Ishikawa (cell line): Measurements from ENCODE around the gene CERS5.

Experiments
- CEBPB ChIP-seq: IDR thresholded peaks from 2 replicates; pipeline ENCODE4 v1.6.1; 2012
- CREB1 ChIP-seq: IDR thresholded peaks from 2 replicates; pipeline ENCODE4 v1.6.1; 2012; ENCODE audit warnings: low read depth
- EGR1 ChIP-seq: IDR thresholded peaks from 2 replicates; pipeline ENCODE4 v1.6.1; 2012
- EP300 ChIP-seq: IDR thresholded peaks from 2 replicates; pipeline ENCODE4 v1.6.1; 2012; ENCODE audit warnings: borderline replicate concordance
- FOXM1 ChIP-seq: IDR thresholded peaks from 2 replicates; pipeline ENCODE4 v1.6.1; 2012; ENCODE audit warnings: low read depth, borderline replicate concordance
- MAX ChIP-seq: IDR thresholded peaks from 2 replicates; pipeline ENCODE4 v1.6.1; 2012
- NFIC ChIP-seq: IDR thresholded peaks from 2 replicates; pipeline ENCODE4 v1.6.1; 2012
- RAD21 ChIP-seq: IDR thresholded peaks from 2 replicates; pipeline ENCODE4 v1.6.1; 2012; ENCODE audit warnings: low read depth
- REST ChIP-seq: IDR thresholded peaks from 2 replicates; pipeline ENCODE4 v1.6.1; 2012; ENCODE audit warnings: low read depth, mild to moderate bottlenecking
- TAF1 ChIP-seq: IDR thresholded peaks from 2 replicates; pipeline ENCODE4 v1.6.1; 2012; ENCODE audit warnings: low read depth, mild to moderate bottlenecking
- TCF12 ChIP-seq: IDR thresholded peaks from 2 replicates; pipeline ENCODE4 v1.6.1; 2012; ENCODE audit warnings: low read depth
- TEAD4 ChIP-seq: IDR thresholded peaks from 2 replicates; pipeline ENCODE4 v1.6.1; 2012
- USF1 ChIP-seq: IDR thresholded peaks from 2 replicates; pipeline ENCODE4 v1.6.1; 2012
- YY1 ChIP-seq: IDR thresholded peaks from 2 replicates; pipeline ENCODE4 v1.6.1; 2012; ENCODE audit warnings: low read depth
- ZBTB7A ChIP-seq: IDR thresholded peaks from 2 replicates; pipeline ENCODE4 v1.6.1; 2012; ENCODE audit warnings: low read depth

Gene CERS5

GRCh38 chr12:50132505-50133135 is 34.5 kb downstream of the CERS5 start:
- TF ChIP-seq USF1 (no peak), YY1 (no peak), TAF1 (no peak), REST (no peak), MAX (no peak), RAD21 (peak; percentile 67)

- no peak for TF ChIP-seq EP300
- TF ChIP-seq MAX, result no peak
- no peak for TF ChIP-seq NFIC
- no peak for TF ChIP-seq REST
- TF ChIP-seq CEBPB, result no peak
- TF ChIP-seq USF1, result no peak
- no peak for TF ChIP-seq EGR1
- TF ChIP-seq TCF12, result no peak
- TF ChIP-seq ZBTB7A, result no peak
- no peak for TF ChIP-seq TAF1
- TF ChIP-seq YY1, result no peak
- no peak for TF ChIP-seq FOXM1
Measured at GRCh38 chr12:50129290-50129689, 37.9 kb downstream of the CERS5 start.

- TF ChIP-seq TAF1, result no peak
- TF ChIP-seq USF1, result no peak
- no peak for TF ChIP-seq ZBTB7A
- no peak for TF ChIP-seq EGR1
- no peak for TF ChIP-seq NFIC
- no peak for TF ChIP-seq CEBPB
- TF ChIP-seq FOXM1, result no peak
- no peak for TF ChIP-seq CREB1
- no peak for TF ChIP-seq REST
- no peak for TF ChIP-seq YY1
- no peak for TF ChIP-seq TEAD4
- no peak for TF ChIP-seq EP300
- no peak for TF ChIP-seq RAD21
- no peak for TF ChIP-seq TCF12
- TF ChIP-seq MAX, result no peak
Measured at GRCh38 chr12:50127546-50127945, 39.6 kb downstream of the CERS5 start.

GRCh38 chr12:50123203-50123602 is 44.0 kb downstream of the CERS5 start:
- TF ChIP-seq CEBPB (no peak), REST (no peak), TEAD4 (no peak), RAD21 (no peak), YY1 (no peak), TAF1 (no peak), USF1 (no peak), MAX (no peak), CREB1 (no peak), TCF12 (no peak), FOXM1 (no peak), NFIC (no peak), ZBTB7A (no peak), EP300 (no peak), EGR1 (no peak)
